NCI-H446 (cell line): ENCODE measurements around the gene MROH7.

ENCODE experiments used
- DNase-seq, 2 experiments: peaks; one replicate each; lab custom pipeline; 2025; lab: John Stamatoyannopoulos, UW

The MROH7 gene

DNA sequence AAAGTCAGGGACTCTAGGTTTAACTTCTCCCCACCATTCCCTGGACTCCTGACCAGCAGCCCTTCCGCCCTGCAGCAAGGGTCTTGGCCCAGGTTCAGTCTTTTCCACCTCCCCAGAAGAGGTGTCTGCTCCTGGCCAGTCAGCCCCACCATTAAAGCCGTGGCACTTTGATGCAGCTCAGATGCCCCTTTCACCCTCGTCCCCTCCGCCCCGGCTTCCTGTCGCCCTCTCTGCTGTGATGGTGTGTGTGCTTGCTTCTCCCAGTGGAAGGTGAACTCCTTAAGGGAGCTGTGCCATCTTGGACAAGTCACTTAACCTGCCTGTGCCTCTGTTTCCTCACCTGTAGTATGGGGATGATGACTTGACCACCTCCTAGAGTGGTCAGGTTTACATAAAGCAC lies 56.3 kb downstream of the MROH7 start:
- DNase-seq: no peak

DNA sequence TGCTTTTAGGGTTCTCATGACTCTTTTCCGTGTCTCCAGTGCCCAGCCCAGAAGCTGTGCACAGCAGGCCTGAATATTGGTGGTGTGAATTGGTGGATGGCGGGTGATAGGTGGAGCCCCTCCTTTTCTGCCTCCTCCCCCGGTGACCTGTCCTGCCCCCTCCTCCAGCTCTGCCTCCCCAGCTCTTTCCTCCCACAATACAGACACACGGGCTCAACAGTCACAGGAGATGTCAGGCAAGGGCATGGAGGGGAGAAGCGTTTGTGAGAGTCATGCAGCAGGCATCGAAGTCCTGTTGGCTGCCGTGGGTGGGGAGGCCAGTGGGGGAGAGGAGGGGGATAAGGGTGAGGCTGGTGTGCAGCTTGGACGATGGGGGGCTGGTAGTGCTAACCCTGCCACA lies 56.8 kb downstream of the MROH7 start:
- DNase-seq: no peak

DNA sequence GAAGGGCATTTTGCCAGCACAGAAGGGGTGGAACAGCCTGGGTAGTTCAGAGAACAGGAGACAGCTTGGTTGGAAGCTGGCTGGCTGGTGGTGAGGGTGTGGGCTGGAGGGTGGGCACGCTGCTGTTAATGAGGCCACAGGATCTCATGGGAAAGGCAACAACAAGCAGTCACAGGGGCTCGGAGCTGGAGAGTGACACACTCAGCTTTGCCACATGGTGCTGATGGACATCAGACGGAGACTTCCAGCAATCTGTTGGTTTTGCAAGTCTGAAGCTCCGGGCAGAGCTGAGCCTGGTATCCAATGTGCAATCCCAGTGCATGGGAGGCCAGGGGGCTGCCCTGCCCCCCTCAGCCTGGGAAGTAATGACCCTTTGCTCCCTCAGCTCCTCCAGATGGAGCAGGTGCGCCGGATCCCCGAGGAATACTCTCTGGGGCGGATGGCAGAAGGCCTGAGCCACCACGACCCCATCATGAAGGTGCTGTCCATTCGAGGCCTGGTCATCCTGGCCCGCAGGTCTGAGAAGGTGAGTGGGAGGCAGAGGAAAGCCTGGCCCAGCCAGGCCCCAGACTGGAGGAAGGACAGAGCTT lies 58.4 kb downstream of the MROH7 start:
- no peak for DNase-seq

DNA sequence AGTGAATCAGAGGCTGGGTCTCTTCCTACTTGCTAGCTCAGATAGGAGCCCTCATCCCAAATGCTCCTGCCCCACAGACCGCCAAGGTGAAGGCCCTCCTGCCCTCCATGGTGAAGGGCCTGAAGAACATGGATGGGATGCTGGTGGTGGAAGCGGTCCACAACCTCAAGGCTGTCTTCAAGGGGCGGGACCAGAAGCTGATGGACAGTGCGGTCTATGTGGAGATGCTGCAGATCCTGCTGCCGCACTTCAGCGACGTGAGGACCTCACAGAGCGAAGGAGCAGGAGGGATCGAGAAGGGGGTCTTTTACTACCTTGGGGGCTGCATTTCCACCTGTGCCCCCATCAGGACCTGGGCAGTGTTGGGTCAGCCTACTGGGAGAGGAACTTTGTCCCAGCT lies 59.5 kb downstream of the MROH7 start:
- DNase-seq: no peak

DNA sequence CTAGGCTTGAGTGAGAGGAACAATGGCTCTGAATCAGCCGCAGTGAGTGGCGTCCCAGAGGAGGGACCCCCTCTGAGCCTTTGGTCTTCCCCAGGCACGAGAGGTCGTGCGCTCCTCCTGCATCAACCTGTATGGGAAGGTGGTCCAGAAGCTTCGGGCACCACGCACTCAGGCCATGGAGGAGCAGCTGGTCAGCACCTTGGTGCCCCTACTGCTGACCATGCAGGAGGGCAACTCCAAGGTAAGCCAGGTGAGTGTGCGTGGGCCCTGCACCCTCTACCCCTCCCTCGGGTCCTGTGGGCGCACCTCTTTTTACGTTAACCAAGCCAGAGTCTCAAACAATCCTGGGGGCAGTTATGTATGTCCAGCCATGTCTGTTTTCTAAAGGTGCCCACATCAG lies 60.4 kb downstream of the MROH7 start:
- no peak for DNase-seq

DNA sequence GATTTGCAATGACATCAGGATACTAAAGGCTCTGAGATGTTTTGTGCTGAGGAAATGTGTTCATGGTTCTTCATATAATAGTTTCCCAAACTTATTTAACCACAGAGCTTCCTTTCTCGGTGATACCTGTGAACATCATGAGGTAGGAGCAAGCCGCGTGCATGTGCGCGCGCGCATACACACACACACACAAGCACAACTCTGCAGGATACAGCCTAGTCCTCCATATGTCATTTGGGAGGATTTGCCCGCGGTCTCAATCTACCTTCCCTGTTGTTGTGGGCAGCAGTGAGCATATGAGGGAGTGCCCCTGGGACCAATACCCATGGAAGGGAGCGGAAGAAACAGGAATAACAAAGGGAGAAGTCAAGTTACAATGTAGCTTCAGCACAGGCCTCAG lies 61.9 kb downstream of the MROH7 start:
- DNase-seq: no peak

DNA sequence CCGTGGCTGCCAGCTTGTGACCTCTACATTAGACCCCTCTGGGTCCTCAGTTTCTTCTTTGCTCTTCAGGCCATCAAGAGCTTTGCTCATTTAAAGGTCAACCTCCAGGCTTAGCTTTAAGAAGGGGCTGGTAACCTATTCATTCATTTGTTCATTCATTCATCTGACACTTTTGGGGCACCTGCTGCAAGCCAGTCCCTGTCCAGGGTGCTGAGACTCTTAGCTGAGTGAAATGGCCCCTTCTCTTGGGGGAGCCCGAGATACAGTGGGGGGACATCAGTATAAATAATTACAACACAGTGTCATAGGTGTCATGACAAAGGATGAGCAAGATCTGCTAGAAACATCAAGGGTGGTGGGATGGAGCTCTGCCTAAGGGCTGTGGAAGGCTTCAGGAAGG lies 63.6 kb downstream of the MROH7 start:
- no peak for DNase-seq

DNA sequence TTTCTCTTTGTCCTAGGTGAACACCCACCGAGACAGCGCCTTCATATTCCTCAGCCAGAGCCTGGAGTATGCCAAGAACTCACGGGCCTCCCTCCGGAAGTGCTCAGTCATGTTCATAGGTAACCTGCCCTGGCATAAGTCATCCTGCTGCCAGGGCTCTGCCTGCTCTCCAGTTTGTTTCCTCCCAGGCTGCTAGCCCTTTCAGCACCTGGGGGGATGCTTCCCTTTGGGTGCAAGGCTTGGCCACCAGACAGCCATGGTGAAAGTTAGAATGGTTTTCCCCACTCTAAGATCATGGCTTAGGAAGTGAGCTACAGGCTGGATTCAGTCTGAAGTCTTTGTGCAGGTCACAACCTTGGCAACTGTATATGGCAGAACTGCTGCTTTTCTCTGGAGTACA lies 64.8 kb downstream of the MROH7 start:
- DNase-seq: no peak

DNA sequence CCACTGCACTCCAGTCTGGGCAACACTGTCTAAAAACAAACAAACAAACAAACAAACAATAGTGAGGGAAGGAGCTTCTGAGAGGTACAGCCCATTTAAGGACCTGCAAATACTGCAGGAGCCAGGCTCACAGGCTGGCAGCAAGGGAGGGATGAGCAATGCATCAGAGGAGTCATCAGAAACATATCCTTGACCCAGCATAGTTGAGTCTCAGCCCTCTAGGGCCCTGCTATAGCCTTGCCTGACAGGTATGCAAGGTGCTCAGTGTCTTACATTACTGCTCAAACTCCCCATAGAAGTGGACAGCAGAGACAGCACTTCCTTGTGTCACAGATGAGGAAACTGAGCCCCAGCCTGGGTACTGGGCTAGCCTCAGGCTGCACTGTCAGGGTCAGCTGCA lies 66.8 kb downstream of the MROH7 start:
- no peak for DNase-seq

DNA sequence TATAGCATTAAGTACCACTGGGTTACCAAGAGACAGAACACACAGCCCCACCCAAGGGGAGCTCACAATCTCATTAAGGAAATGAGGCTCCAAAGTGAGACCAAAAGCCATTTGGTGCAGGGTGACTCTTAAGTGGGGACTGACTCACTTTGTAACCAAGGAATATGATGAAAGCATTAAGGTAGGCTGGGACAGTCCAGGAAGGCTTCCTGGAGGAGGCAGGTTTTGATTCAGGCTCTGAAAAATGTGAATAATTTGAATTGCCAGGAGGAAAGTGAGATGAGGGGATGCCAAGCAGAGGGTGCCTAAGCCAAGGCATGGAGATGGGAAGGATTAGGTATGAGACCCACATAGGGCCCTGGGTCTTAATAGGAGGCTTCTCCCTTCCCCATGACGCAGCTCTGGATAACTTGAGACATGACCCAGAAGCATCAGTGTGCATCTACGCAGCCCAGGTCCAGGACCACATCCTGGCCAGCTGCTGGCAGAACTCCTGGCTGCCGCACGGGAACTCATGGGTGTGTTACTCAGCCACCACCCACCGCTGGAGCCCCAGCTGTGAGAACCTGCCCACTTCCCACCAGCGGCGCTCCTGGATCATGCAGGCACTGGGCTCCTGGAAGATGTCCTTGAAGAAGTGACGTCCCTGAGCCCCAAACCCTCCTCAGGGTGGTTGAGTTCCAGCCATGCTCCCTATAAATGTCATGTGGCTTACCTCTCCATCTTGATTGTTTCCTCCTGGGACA lies 68.1 kb downstream of the MROH7 start:
- no peak for DNase-seq

DNA sequence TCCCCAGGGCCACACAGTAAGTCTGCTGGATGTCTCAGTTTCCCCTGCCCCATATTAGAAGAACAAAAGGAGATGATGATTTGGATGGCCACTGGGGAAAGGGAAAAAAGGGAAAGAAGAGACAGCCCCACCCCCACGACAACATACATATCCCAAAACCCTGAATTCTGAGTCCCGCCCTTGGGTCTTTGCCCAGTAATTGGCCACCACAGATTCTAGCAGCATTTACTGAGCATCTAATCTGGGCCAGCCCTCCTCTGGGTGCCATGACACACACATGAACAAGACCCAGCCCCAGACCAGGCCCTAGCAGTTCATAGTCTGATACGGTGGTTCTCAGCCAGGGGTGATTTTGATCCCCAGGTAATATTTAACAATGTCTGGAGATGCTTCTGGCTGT lies 68.8 kb downstream of the MROH7 start:
- no peak for DNase-seq

DNA sequence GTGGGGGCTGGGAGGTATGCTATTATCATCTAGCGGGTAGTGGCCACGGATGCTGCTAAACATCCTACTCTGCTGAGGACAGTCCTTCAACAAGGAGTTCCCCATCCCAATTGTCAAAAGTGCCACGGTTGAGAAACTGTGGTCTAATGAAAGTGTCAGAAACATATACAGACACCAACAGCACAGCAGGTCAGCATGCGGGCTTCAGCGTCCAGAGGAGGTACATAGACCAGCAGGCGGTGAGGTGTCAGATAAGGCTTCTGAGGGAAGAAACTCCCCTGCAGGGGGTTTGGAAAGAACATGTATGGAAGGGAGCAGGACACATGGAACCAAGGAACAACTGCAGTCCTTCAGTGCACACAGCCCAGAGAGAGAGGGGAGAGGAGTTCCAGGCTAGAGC lies 69.3 kb downstream of the MROH7 start:
- DNase-seq: no peak

DNA sequence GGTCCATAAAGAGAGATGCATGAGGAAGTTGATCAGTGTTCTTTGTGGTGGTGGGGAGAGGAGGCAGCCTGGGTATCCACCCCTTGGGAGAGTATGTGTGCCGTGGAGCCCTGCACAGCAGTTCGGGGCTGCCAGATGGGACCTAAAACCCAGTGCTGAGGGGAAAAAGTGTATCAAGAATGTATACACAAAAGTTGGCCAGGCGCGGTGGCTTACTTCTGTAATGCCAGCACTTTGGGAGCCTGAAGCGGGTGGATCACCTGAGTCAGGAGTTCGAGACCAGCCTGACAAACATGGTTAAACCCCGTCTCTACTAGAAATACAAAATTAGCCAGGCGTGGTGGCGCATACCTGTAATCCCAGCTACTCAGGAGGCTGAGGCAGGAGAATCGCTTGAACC lies 70.0 kb downstream of the MROH7 start:
- DNase-seq: no peak

DNA sequence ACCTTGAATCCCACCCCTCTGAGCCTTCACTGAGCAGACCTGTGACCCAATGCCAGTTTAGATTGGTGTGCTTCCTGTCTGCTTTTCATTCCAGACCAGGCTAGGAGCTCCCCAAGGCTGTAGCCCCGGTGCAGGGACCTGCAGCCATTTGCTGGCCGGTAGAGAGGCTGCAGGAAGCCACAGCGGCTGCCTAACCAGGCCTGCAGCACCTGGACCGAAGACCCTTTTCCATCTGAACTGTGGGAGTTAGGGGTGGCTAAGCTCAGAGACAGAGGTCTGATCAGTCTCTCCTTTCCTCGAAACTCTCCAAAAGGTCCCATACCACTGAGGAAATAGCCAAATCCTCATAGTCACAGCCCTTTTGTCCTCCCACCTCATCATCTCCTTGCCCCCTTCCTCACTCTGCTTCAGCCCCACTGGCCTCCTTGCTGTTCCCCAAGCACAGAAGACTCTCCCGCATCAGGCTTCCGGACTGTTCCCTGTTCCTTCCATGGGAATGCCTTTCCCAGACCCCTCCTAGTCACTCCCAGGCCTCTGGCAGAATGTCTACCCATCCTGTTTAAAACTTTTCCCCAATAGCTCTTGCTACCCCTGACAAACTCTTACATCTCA lies 73.4 kb downstream of the MROH7 start:
- no peak for DNase-seq

DNA sequence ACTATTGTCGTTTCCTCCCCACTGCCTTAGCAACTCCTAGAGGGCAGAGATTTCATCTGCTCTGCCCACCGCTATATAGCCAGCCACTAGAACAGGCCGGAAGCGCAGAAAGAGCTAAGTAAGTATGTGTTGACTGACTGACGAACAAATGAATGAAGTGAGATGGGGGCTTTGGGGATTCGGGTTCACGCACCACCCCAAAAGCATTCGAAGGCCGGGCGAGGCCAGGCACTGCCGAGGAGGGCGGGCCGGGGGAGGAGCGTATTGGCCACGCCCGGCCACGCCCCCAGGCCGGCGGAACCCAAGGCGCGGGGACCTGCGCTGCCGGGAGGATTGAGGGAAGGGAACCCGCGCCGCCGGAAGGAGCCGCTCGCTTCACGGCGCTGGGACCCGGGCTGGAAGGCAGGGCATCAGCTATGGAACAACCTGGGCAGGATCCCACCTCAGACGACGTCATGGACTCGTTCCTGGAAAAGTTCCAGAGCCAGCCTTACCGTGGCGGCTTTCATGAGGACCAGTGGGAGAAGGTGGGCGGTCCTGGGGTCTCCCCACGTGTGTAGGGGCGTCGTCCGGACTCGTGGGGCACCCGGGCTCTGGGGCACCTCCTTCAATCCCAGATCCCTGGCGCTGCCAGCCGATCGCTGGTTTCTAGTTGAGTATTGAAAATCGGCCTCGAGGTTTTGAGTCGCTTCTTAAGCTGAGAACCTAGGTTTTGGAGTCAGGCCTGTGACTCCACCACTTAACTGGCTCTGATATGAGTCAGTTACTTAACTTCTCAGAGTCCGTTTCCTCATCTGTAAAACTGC lies 74.1 kb downstream of the MROH7 start, which contains the start of gene TTC4:
TSS of gene TTC4 (plus strand) at position 369 of the 806 bp plus-strand sequence. CDS start at position 417, 48 bp downstream.
- peak; percentile 73 to 92 for DNase-seq

DNA sequence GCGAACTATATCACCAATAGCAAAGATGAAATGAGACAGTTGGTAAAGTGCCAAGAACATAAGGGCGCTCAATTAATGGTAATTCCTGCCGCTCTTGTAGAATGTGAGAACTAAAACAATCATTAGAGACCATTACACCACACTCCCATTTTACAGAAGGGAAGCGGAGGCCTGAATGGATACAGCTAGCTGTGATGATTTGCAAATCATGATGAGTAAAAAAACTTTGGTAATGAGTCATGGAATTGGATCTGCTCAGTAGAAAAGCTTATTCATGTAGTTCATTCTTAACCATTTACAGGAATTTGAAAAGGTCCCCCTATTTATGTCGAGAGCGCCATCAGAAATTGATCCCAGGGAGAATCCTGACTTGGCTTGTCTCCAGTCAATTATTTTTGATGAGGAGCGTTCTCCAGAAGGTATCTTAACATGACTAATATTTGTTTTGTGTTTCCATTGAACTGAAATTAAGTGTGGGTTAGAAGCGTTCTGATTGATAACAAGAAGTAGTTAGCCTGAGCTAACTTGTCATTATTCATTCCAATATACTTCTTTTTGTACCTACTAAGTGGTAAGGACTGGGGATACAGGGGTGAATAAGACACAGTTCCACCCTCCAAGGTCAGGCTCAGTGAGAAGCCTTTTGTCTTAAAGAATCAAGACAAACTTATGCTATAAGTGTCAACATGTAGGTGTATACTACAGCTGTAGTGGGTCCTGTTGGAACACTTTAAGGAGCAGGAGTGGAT lies 74.9 kb downstream of the MROH7 start:
- no peak for DNase-seq

DNA sequence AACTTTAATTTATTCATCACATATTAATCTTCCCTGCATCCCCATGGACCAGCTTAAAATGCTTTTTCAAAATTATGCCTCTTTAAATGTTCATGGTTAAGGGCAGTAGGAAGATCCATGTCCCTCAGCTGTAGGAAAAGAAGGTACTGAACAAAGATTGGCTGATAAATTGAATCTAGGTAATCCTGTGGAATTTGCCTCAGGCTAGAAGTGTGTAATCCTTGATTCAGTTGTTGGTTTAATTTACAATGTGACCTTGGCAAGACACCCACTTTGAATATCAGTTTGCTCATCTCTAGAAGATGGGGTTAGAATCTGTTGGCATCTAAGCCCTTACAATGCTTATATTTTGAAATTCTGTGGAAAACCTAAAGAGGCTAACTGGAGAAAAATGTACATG lies 80.1 kb downstream of the MROH7 start:
- no peak for DNase-seq

DNA sequence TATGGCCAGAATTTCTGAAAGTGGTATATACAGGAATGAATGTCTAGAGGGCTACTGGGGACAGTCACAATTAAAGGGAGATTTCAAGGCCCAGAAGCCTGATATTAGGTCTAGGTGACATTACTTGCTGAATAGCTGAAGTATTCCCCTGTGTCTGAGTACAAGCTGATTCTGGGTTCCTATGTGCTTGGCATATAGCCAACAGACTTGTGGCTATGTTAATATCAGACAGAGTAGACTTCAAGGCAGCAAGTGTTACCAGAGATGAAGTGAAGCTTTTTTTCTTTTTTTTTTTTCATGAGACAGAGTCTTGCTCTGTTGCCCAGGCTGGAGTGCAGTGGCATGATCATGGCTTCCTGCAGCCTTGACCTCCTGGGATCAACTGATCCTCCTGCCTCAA lies 82.4 kb downstream of the MROH7 start:
- no peak for DNase-seq

DNA sequence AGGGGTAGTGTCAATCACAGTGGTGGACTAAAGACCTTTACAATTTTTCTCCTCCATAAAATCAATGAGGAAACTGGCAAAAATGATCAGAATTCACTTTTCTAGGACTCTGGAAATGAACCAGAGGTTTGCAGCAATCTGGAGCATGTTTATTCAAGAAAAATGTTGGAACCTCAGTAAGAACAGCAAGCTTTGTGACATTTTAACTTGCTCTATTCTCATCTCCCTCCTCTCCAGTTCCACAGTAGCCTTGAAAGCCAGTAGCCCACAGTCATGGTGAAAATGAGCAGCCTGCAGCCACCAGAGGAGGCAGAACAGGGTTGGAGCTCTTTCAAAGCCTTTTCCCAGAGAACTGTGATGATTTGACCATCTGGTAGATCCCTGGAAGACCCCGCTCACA lies 83.2 kb downstream of the MROH7 start:
- no peak for DNase-seq

DNA sequence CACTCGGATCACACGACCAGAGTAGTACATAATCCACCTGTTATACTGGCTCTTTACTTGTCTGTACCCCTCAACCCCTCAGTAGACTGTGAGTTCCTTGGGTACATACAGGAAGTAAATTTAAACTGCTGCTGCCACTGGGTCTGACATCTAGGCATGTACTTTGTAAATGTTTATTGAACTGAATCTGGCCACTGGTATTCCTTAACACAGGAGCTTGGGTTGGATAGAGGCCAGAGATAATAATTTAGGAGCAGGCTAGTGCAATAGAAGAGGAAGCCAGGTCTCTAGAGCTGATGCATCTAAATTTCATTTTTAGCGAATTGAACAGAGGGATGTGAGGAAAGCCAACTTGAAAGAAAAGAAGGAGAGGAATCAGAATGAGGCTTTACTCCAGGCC lies 86.4 kb downstream of the MROH7 start:
- DNase-seq: no peak

DNA sequence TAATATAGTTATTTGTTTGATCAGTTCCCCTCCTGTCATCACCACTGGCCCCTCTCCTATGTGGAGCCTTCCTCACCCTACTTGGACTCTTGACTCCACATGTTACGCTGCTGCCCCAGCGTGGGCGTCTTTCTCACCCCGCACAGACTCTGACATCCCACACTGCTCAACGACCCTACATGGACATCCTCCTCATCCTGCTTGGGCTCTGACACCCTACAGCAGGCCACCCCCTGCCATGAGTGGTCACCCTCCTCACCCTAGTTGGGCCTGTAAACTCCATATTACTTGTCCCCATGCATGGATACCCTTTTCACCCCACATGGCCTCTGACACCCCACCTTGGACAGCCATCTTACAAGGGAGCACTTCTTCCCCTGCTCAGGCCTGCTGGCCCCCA lies 95.1 kb downstream of the MROH7 start:
- no peak for DNase-seq

DNA sequence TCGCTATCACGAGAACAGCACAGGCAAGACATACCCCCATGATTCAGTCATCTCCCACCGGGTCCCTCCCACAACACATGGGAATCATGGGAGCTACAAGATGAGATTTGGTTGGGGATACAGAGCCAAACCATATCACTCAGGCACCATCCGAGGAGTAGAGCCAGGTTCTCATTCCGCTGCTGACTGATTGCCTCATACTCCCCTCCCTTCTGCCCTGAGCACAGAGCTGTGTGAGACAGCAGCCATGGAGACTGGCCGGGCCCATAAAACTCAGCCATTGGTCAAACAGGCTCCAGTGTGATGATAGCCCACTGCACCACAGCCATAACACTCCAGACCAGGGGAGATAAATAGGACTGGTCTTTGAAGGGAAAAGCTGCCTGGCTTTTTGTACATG lies 96.7 kb downstream of the MROH7 start:
- no peak for DNase-seq
